Omental fat pad (tissue), 4 donors: ENCODE measurements around the gene RNPS1. TPM values are rescaled to one million over a fixed set of nuclear protein-coding genes. Genes with fewer than 3 reads are reported as not detected.

Experiments
- ATAC-seq: fragments of 150-250 bp; one replicate; pipeline ENCODE4 v1.9.1; 2016; ENCODE audit warnings: mild to moderate bottlenecking, moderate library complexity; ENCODE audit not compliant: low FRiP score
- DNase-seq: peaks from one replicate; pipeline ENCODE4 v3.0.0-alpha.2; 2019; ENCODE audit warnings: low spot score
- total RNA-seq, 4 donors: library from RNA; depleted of rRNA; stranded (reverse); fragments of >200 nt; gene quantifications; one replicate each; pipeline ENCODE4 v1.1.0, GENCODE V29; 2016
- TF ChIP-seq, protein P1 (sequence below), 3 donors: fragments of 450-650 bp; IDR thresholded peaks; one replicate each; pipeline ENCODE4 v1.5.1; 2016 to 2017; ENCODE audit warnings: antibody characterized with exemption in 3 of 3, mild to moderate bottlenecking in 3 of 3, moderate library complexity in 2 of 3

RNPS1 gene
- total RNA-seq, 4 donors from 2014 or later = 84.9 to 171 (median 92.2) TPM

DNA sequence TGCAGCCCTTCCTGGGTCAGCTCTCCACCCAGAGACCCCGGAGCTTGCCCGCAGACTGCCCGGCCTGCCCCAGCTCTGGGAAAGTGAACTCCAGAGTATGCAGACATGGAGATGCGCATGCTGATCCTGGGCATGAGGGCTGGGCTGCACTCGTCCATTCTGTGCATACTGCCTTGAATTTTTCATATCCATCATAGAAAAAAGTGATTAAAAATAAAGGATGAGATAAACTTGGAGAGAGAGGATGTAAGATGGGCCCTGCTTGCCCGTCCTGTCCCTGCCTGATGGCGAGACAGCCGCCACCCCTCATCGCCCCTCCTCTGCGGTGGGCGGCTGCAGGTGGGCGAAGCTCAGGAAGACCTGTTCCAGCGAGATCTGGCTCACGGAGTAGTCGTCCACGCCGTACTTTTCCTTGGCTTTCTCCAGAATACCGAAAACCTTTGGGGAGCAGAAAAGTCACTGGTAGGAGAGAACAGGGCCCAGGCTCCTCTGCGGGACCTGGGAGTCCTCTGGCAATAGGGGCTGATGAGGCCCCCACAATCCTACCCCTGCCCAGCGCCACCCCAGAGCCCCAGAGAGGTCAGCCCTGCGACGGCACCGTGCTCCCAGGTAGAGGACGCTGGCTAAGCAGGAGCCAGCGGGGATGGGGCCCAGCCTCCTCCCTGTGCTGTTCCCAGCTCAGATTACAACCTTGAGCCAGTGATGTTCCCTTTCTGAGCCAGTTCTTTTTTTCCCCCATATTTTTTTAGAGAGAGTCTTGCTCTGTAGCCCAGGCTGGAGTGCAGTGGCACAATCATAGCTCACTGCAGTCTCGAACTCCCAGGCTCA lies 8.7 kb upstream of the RNPS1 start:
- ATAC-seq (no peak), DNase-seq (no peak)
- TF ChIP-seq, protein P1, sequence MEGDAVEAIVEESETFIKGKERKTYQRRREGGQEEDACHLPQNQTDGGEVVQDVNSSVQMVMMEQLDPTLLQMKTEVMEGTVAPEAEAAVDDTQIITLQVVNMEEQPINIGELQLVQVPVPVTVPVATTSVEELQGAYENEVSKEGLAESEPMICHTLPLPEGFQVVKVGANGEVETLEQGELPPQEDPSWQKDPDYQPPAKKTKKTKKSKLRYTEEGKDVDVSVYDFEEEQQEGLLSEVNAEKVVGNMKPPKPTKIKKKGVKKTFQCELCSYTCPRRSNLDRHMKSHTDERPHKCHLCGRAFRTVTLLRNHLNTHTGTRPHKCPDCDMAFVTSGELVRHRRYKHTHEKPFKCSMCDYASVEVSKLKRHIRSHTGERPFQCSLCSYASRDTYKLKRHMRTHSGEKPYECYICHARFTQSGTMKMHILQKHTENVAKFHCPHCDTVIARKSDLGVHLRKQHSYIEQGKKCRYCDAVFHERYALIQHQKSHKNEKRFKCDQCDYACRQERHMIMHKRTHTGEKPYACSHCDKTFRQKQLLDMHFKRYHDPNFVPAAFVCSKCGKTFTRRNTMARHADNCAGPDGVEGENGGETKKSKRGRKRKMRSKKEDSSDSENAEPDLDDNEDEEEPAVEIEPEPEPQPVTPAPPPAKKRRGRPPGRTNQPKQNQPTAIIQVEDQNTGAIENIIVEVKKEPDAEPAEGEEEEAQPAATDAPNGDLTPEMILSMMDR (IDR thresholded peaks at IDR 0.05) = no peak

DNA sequence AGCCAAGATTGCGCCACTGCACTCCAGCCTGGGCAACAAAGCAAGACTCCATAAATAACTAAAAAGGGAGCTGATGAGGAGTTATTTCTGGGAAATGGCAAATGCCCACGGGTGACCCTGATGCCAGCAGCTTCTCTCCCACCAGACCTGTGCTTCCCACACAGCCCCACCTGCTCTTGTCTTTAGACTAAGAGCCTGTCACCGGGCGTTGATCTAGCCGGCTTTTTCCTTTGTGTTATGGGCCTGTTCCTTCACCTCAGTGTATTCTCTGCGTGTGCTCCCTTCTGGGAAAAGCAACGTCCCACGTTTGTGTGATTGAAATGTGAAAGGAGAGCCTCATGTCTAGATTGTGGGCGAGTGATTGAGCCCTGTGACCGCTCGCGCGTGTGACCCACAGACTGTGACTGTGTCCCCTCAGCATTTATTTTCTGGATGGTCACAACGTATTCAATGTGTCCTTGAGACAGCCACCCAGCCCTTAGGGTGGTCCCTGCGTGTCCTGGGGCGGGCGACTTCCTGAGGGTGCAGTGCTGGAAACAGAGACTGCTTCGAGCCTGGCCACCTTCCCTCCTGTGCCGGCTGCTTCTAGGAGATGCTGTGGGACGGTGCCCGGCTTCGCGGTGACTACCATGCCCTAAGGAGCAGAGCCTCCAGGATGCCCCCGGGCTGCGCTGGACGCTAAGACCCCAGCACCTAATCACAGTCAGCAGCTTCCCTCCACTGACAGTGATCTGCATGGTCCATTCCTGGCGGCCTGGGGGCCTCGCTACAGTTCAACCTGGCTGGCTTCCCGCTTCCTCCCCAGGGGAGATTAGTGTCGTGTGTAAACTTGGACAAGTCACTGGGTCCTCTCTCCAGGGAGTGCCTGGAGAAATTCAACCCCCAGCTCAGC lies 7.8 kb upstream of the RNPS1 start:
- DNase-seq = no peak
- no peak for ATAC-seq
- TF ChIP-seq, protein P1 (IDR thresholded peaks at IDR 0.05) = no peak

DNA sequence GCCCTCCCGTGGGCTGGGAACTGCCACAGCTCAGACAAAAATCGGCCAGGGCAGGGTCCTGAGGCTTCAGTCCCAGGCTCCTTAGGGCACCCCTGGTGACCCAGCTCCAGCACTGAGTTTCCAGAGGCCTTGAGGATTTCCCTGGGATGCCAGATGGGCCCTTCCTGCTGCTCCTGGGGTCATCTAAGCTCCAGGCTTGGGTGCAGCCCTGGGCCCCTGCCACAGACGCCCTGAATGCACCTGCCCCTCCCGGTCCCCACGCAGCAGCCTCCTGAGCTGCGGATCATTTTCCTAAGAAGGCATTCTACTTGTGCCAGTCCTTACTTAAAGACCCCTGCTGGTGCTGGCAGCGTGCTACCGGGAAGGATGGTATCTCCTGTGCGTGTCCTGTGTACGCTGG lies 6.0 kb upstream of the RNPS1 start:
- no peak for ATAC-seq
- TF ChIP-seq, protein P1 (IDR thresholded peaks at IDR 0.05) = no peak
- no peak for DNase-seq

DNA sequence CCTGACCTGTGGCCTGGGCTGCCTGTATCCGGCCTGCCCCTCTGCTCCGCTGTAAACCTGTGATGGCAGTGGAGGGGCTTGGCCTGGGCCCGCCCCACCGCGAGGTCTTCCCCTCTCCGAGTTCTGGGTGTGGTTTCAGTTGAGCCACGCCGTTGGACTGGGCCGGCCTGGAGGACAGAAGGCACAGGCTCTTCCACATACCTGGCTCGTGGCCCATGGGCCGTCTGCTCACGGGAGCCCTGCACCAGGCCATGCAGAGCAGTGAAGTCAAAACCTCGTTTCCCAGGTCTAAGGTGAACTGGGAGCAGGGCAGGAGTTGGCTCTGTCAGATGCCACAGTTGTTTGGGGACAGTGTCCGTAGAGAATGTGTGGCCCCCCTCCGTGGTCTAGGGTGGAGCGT lies 5.6 kb upstream of the RNPS1 start:
- TF ChIP-seq, protein P1 (IDR thresholded peaks at IDR 0.05) = no peak
- no peak for ATAC-seq
- DNase-seq = no peak

DNA sequence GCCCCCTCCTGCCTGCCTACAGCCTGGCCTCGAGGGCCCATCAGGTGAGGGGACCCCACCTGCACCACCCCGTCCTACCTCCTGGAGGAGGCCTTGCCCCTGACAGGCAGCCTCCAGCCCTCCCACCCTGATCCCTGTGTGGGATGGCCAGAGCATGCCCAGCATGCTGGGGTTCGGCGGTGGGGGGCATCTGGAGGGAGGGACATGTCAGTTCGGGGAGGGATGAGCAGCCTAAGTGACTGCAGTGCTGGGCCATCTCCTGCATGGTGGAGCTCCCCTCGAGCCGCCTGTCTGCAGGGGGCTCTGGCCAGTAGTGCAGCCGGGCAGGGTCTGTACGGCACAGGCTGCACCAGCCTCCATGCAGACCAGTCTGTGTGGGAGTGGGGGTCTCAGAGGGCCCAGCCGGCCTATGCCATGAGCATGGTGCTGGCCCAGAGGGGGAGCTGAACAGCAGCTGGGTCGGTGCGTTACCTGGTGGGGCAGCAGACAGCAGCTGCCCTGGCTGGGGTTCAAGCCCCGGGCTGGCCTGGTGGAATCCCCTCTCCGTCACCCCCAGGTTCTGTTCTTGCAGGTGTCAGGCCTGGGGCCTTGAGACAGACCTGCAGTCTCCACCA lies 4.0 kb upstream of the RNPS1 start:
- TF ChIP-seq, protein P1 (IDR thresholded peaks at IDR 0.05) = no peak
- no peak for ATAC-seq
- no peak for DNase-seq

DNA sequence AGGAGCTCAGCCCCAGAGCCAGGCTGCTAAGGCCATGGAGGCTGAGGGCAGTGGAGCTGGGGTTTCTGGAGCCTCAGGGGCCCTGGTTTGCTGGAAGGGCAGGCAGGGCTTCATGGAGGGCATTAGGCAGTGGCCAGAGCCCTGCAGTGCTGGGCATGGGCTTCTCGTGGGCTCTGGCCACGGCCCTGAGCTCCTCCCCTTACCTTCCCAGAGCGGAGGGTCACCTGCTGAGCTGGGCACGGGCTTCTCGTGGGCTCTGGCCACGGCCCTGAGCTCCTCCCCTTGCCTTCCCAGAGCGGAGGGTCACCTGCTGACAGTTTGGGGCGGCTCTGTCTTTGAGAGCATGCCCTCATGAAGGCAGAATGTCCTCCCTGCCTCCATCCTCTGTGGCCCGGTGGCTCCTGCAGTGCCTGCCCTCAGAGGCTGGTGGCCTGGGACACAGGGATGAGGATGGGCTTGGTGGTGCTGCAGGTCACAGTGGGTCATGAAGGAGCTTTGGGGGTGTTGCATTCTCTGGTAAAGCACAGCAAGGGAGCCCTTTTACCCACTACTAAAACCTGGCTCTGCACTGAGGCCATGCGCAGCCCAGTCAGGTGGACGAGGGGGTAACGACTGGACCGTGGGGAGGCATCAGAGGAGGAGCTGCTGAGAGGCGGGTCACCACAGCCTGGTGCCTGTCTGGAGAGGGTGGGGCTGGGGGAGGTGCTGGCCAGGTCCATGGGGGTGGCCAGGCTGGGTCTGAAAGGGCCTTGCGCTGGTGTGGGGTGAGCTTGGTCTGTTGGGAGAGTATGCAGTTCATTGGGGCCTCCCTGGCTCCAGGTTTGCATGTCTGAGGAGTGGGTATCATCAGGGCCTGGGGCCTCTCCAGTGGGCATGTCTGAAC lies 2.9 kb upstream of the RNPS1 start:
- TF ChIP-seq, protein P1 (IDR thresholded peaks at IDR 0.05) = no peak
- ATAC-seq = no peak
- no peak for DNase-seq
